Lower leg skin (tissue), 4 donors: ENCODE measurements around the gene HDC. TPM values are rescaled to one million over a fixed set of nuclear protein-coding genes. Genes with fewer than 3 reads are reported as not detected.

ENCODE experiments used
- DNase-seq, 2 donors: peaks; one replicate each; pipeline ENCODE4 v3.0.0-alpha.2; 2019; ENCODE audit warnings: low spot score in 2 of 2
- H3K4me3 ChIP-seq: fragments of 200-600 bp; sonication (generic); 2 replicates; pipeline ENCODE4 v1.5.1; 2017; ENCODE audit warnings: mild to moderate bottlenecking, low read depth; ENCODE audit not compliant: poor library complexity, severe bottlenecking
- POLR2A ChIP-seq, 2 donors: fragments of 450-650 bp; IDR thresholded peaks; one replicate each; pipeline ENCODE4 v1.6.1; 2016 to 2017; ENCODE audit warnings: antibody characterized with exemption in 2 of 2, mild to moderate bottlenecking in 1 of 2, moderate library complexity in 1 of 2
- WGBS, 2 donors: methylation state at CpG; one replicate each; pipeline ENCODE4 v1.1.5; 2018; 5-methylcytosine and 5-hydroxymethylcytosine counted together
- intact Hi-C: fragments of 100-400 bp; cut with DNase I; formaldehyde crosslinking; loops from one replicate; pipeline ENCODE4 v1.15.0; 2023; ENCODE audit warnings: low total_unique reads
- total RNA-seq, 4 donors: library from RNA; depleted of rRNA; stranded (reverse); fragments of >200 nt; gene quantifications; one replicate each; pipeline ENCODE4 v1.1.0, GENCODE V29; 2016
- TF ChIP-seq, protein P1 (sequence below), 3 donors: fragments of 450-650 bp; IDR thresholded peaks; one replicate each; pipeline ENCODE4 v1.5.1; 2016; ENCODE audit warnings: antibody characterized with exemption in 3 of 3, mild to moderate bottlenecking in 3 of 3, moderate library complexity in 2 of 3

HDC gene
- total RNA-seq, 4 donors from 2014 or later, result 0.10 to 2.1 (median 0.95) TPM

DNA sequence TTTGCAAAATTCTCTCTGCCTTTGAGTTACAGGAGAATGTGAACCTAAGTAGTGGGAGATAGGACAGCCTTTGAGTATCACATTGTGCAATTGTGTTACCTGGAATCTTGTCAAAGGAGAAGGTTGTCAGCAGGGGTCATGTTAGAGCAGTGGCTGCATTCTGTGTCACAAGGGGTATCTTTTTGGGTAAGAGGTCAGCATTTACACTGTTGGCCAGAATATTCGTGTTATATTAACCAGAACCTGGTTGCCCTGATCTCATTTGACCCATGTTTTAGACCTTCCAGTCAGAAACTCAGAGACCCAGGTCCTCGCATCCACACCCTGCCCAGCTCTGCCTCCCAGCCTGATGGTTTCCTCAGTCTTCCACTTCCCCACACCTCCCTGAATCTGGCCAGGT lies 27.3 kb downstream of the HDC start:
- TF ChIP-seq POLR2A (IDR thresholded peaks at IDR 0.05), result no peak
- TF ChIP-seq, protein P1, sequence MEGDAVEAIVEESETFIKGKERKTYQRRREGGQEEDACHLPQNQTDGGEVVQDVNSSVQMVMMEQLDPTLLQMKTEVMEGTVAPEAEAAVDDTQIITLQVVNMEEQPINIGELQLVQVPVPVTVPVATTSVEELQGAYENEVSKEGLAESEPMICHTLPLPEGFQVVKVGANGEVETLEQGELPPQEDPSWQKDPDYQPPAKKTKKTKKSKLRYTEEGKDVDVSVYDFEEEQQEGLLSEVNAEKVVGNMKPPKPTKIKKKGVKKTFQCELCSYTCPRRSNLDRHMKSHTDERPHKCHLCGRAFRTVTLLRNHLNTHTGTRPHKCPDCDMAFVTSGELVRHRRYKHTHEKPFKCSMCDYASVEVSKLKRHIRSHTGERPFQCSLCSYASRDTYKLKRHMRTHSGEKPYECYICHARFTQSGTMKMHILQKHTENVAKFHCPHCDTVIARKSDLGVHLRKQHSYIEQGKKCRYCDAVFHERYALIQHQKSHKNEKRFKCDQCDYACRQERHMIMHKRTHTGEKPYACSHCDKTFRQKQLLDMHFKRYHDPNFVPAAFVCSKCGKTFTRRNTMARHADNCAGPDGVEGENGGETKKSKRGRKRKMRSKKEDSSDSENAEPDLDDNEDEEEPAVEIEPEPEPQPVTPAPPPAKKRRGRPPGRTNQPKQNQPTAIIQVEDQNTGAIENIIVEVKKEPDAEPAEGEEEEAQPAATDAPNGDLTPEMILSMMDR (IDR thresholded peaks at IDR 0.05), result no peak
- no peak for DNase-seq
- WGBS, 2 donors, result 87 to 95% methylated on average over 2 of the region's 2 CpGs
- intact Hi-C loops, result no loop called here
- H3K4me3 ChIP-seq, result no peak overlapping the region

DNA sequence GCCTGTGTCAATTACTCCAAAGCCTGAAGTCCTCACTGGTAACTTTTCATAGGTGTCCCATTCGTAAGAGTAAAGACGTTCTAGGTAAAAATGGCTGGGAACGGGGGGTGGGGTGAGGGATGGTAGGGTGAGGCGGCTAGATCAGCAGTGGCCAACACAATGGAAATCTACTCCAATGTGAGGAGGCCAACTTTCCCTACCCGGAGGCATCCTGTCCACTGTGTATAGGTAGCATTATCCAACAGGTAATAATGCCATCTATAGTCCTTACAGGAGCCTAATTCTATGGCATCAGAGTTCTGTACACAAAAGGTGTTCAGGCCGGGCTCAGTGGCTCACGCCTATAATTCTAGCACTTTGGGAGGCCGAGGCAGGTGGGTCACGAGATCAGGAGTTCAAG lies 29.1 kb downstream of the HDC start:
- WGBS, 2 donors, result 94 to 97% methylated on average over 9 of the region's 9 CpGs
- no peak overlapping the region for H3K4me3 ChIP-seq
- intact Hi-C loops, result no loop called here
- TF ChIP-seq, protein P1 (IDR thresholded peaks at IDR 0.05), result no peak
- no peak for TF ChIP-seq POLR2A (IDR thresholded peaks at IDR 0.05)
- no peak for DNase-seq

DNA sequence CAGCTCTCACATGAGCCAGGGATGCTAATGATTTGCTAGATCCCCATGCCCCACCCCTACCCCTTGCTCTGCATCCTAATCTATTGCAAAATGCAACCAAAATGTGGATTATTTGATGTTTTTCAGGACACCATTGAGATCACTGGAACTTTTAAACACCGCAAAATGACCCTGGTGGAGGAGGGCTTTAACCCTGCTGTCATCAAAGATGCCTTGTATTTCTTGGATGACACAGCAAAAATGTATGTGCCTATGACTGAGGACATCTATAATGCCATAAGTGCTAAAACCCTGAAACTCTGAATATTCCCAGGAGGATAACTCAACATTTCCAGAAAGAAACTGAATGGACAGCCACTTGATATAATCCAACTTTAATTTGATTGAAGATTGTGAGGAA lies 29.7 kb downstream of the HDC start:
- no peak for TF ChIP-seq POLR2A (IDR thresholded peaks at IDR 0.05)
- TF ChIP-seq, protein P1 (IDR thresholded peaks at IDR 0.05), result no peak
- no peak overlapping the region for H3K4me3 ChIP-seq
- intact Hi-C loops, result no loop called here
- WGBS, 2 donors, result 90 to 95% methylated on average over 1 of the region's 1 CpG
- no peak for DNase-seq

DNA sequence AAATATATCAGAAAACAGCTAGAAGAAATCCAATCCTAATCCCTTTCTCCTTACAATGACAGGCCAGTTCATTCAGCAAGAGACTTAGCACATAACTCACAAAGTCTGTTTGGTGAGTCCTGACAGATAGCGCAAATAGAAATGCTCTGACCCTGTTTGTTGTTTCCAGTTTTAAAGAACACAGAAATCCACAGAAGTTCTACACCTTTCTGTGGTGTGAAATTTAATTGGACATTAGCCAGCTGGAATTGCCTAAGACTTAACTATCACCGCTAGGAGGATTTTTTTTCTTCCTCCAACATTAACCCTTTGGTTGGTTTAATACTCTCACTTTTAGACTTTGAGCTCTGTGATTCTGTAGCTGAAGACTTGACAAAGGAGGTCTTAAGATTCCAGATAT lies 30.8 kb downstream of the HDC start:
- TF ChIP-seq, protein P1 (IDR thresholded peaks at IDR 0.05), result no peak
- TF ChIP-seq POLR2A (IDR thresholded peaks at IDR 0.05), result no peak
- no peak for DNase-seq
- no peak overlapping the region for H3K4me3 ChIP-seq
- intact Hi-C loops, result no loop called here
- 44 to 48% methylated on average over 2 of the region's 2 CpGs for WGBS, 2 donors

DNA sequence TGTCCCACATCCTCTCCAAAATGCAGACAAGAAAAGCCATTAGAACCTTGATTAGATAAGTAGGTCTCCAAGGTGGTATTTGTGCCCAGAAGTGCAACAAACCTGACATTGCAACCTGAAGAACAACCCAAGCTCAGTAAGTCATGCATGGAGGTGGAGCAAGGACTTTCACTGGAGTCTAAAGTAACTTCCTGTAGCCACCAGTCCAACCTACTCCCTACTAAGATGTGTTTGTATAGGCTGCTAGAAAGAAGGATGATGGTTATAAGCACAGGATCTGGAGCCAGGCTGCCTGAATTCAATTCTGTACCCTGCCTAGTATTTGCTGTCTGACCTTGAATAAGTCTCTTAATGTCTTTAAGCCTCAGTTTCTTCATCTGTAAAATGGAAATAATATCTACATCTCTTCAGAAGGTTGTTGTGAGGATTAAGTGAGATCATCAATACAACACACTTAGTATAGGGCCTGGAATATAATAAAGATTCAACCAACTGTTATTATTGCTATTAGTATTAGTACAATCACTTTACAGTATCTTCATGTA lies 32.3 kb downstream of the HDC start:
- DNase-seq, result no peak
- no peak overlapping the region for H3K4me3 ChIP-seq
- TF ChIP-seq, protein P1 (IDR thresholded peaks at IDR 0.05), result no peak
- no peak for TF ChIP-seq POLR2A (IDR thresholded peaks at IDR 0.05)
- intact Hi-C loops, result no loop called here

DNA sequence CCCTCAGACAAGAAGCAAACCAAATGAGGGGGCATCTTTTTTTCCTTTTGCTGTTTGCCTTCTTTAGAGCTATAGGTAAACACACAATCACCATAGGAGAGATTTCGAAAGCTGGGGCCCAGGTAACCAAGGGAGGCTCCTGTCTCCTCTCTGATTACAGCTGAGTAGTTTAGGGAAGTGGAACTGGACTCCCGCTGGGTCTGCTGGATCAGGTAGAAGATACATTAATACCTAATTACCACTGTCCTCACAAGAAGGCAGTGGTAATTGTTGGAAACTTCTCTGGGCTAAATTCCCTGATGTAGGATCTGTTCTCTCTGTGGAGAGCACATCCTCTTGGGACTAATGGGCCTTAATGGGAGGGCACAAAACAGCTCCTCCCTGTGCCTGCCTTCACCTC lies 32.7 kb downstream of the HDC start:
- H3K4me3 ChIP-seq, result no peak overlapping the region
- no peak for TF ChIP-seq POLR2A (IDR thresholded peaks at IDR 0.05)
- TF ChIP-seq, protein P1 (IDR thresholded peaks at IDR 0.05), result no peak
- WGBS, 2 donors, result 87 to 98% methylated on average over 2 of the region's 2 CpGs
- intact Hi-C loops, result no loop called here
- no peak for DNase-seq
